Measurements from ENCODE around the gene INTS7. TPM values are rescaled to one million over a fixed set of nuclear protein-coding genes. Genes with fewer than 3 reads are reported as not detected.

Gene INTS7
- total RNA-seq, 6 experiments from 2014 or later, result 9.6 to 14.5 (median 13.3) TPM

DNA sequence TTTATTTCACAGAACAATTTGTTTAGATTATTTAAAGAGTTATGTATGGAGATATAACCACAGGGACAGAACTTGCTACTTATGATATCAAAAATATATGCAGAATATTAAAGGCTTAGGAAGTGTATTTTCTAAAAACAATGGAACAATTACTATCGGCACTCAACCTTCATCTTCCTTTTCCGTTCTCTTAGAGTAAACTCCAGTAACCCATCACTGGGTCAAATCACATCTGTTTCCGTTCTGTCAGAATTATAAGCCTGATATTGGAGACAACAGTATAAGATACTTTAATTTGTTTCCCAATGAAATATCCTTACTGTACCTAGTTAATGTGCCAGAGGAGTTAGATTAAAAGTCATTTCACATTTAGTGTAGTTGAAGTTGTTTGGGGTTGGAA lies 32.4 kb upstream of the INTS7 start:
- Mint-ChIP-seq H3K27me3 (ENCODE audit: insufficient read depth) (no peaks in the 10 kb centered on the region), H3K4me3 (no peak overlapping the region), H3K27ac (no peak overlapping the region), H3K9me3 (no peaks in the 10 kb centered on the region), H3K4me1 (ENCODE audit: low read depth) (no peaks in the 10 kb centered on the region), H3K36me3 (ENCODE audit: low read depth) (no peaks in the 10 kb centered on the region; the same call in 1 of the 2 replicates)
- TF ChIP-seq, protein P1, sequence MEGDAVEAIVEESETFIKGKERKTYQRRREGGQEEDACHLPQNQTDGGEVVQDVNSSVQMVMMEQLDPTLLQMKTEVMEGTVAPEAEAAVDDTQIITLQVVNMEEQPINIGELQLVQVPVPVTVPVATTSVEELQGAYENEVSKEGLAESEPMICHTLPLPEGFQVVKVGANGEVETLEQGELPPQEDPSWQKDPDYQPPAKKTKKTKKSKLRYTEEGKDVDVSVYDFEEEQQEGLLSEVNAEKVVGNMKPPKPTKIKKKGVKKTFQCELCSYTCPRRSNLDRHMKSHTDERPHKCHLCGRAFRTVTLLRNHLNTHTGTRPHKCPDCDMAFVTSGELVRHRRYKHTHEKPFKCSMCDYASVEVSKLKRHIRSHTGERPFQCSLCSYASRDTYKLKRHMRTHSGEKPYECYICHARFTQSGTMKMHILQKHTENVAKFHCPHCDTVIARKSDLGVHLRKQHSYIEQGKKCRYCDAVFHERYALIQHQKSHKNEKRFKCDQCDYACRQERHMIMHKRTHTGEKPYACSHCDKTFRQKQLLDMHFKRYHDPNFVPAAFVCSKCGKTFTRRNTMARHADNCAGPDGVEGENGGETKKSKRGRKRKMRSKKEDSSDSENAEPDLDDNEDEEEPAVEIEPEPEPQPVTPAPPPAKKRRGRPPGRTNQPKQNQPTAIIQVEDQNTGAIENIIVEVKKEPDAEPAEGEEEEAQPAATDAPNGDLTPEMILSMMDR (IDR thresholded peaks at IDR 0.05), result no peak
- no peak for DNase-seq

DNA sequence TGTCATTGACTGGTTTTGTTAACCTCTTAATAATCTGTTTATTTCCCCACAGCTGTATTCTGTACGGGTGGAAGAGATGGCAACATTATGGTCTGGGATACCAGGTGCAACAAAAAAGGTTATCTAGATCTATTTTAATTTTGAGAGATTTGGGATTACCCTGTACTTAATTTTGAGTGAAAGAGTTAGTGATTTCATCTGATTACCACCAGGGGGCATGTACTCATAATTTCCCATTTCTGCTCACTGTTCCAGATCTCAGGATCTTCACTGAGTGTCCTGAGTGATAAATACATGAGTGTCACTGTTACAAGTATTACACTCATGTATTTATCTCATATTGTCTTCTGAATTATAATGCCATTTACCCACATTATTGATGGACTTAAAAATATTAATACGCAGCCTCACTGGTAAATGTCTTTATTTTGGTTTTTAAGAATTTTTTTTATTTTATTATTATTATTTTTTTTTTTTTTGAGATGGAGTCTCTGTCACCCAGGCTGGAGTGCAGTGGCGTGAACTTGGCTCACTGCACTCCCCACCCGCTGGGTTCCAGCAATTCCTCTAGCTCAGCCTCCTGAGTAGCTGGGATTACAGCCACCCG lies 27.6 kb upstream of the INTS7 start:
- H3K4me1 Mint-ChIP-seq (ENCODE audit: low read depth), result peaks cover 9% of the 10 kb centered on the region
- H3K27ac Mint-ChIP-seq, result no peak overlapping the region
- no peaks in the 10 kb centered on the region; the same call in 1 of the 2 replicates for H3K36me3 Mint-ChIP-seq (ENCODE audit: low read depth)
- peak; percentile 58 for DNase-seq
- TF ChIP-seq, protein P1 (IDR thresholded peaks at IDR 0.05), result peak; percentile 92
- H3K27me3 Mint-ChIP-seq (ENCODE audit: insufficient read depth), result no peaks in the 10 kb centered on the region
- H3K4me3 Mint-ChIP-seq, result no peak overlapping the region
- no peaks in the 10 kb centered on the region for H3K9me3 Mint-ChIP-seq

DNA sequence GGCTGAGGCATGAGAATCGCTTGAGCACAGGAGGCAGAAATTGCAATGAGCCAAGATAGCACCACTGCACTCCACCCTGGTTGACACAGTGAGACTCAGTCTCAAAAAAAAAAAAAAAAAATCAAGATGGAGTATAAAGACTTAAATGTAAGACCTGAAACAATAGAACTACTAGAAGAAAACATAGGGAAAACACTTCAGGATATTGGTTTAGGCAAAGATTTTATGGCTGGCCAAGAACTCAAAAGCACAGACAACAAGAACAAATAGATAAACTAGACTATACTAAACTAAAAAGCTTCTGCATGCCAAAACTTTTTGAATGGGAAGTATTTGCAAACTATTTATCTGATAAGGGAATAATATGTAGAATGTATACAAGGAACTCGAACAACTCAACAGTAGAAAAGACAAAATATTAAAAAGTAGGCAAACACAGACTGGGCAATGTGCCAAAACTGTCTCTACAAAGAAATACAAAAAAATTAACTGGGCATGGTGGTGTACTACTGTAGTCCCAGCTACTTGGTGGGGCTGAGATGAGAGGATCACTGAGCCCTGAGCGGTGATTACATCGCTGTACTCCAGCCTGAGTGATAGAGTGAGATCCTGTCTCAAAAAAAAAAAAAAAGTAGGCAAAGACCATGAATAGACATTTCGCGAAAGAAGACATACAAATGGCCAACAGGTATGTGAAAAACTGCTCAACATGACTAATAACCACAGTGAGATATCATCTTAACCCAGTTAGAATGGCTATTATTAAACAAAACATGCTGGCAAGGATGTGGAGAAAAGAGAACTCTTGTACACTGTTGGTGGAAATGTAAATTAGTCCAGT lies 25.5 kb upstream of the INTS7 start:
- H3K9me3 Mint-ChIP-seq, result no peaks in the 10 kb centered on the region

DNA sequence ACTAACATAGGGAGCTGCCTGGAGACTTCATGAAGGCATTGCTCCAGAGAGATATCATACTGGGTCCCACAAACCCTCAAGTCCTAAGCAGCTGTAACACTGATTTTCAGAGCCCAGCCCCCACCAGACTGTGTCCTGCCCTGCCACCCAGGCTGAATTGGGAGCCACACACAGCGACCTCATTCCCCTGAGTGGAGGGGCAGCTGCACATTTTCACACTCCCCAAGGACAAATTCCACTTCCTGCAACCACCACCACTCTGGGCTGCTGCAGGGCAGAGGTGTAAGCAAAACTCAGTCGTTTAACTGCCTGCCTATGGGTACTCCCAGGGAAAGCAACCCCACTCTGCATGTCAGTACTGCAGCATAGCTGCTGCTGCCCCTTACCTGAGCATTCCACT lies 20.0 kb upstream of the INTS7 start:
- TF ChIP-seq, protein P1 (IDR thresholded peaks at IDR 0.05), result no peak
- H3K36me3 Mint-ChIP-seq (ENCODE audit: low read depth), result peaks cover 26% of the 10 kb centered on the region
- DNase-seq, result no peak
- no peaks in the 10 kb centered on the region for H3K4me1 Mint-ChIP-seq (ENCODE audit: low read depth)
- H3K27ac Mint-ChIP-seq, result no peak overlapping the region
- H3K9me3 Mint-ChIP-seq, result no peaks in the 10 kb centered on the region
- no peak overlapping the region for H3K4me3 Mint-ChIP-seq
- no peaks in the 10 kb centered on the region for H3K27me3 Mint-ChIP-seq (ENCODE audit: insufficient read depth)

More for the DNA sequence above, 25.5 kb upstream of the INTS7 start:
- TF ChIP-seq, protein P1 (IDR thresholded peaks at IDR 0.05), result no peak
- Mint-ChIP-seq H3K4me3 (no peak overlapping the region), H3K36me3 (ENCODE audit: low read depth) (peaks cover 20% of the 10 kb centered on the region), H3K27ac (peak overlapping the region; percentile 4; the same call in 1 of the 2 replicates), H3K27me3 (ENCODE audit: insufficient read depth) (no peaks in the 10 kb centered on the region), H3K4me1 (ENCODE audit: low read depth) (peaks cover 9% of the 10 kb centered on the region)
- DNase-seq, result no peak

DNA sequence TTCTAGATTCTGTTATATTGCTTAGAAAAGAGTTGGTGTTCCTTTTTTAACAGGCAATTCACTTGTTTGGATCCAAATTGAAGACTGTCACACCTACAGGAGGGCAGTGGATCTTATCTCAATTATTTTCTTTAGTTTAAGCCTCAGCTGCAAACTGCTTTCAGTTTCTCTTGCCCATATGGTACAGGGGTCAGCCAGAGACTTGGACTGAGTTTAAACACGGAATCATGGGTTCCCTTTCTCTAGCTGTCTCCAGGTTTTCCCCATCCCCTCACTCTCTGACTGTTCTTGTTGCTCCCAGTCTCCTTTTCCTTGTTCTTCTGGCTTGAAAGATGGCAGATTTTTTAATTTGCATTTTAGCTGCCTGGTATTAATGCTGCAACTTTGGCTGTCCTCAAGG lies 18.6 kb upstream of the INTS7 start:
- DNase-seq, result no peak
- H3K27me3 Mint-ChIP-seq (ENCODE audit: insufficient read depth), result no peaks in the 10 kb centered on the region
- no peak overlapping the region for H3K27ac Mint-ChIP-seq
- H3K36me3 Mint-ChIP-seq (ENCODE audit: low read depth), result peaks cover 26% of the 10 kb centered on the region
- no peaks in the 10 kb centered on the region for H3K9me3 Mint-ChIP-seq
- no peaks in the 10 kb centered on the region for H3K4me1 Mint-ChIP-seq (ENCODE audit: low read depth)
- TF ChIP-seq, protein P1 (IDR thresholded peaks at IDR 0.05), result no peak
- no peak overlapping the region for H3K4me3 Mint-ChIP-seq
